HAP-1 (cell line): ENCODE data around the gene RAB3A.
A peak's percentile ranks its signal among the peaks of the same experiment; 100 is the strongest.
"Not testable (repeated sequence)": the region's sequence is repeated elsewhere in the genome, so short reads cannot be mapped to it uniquely, and the experiment has no call there.

Experiments used
- DNase-seq, 2 experiments: peaks; one replicate each; pipeline ENCODE4 v3.0.0-alpha.2; 2016 to 2020; ENCODE audit warnings: low spot score in 2 of 2
- H3K27me3 ChIP-seq: fragments of 250-450 bp; sonication (Bioruptor Pico); 2 replicates; pipeline ENCODE4 v1.5.1; 2020; ENCODE audit warnings: low read depth, mild to moderate bottlenecking, moderate library complexity
- H3K36me3 ChIP-seq: fragments of 250-450 bp; sonication (Bioruptor Pico); replicated peaks from 2 replicates; pipeline ENCODE4 v1.5.1; 2020; ENCODE audit warnings: mild to moderate bottlenecking
- H3K4me1 ChIP-seq: fragments of 250-450 bp; sonication (Bioruptor Pico); 2 replicates; pipeline ENCODE4 v1.5.1; 2020; ENCODE audit warnings: mild to moderate bottlenecking
- H3K4me3 ChIP-seq: fragments of 250-450 bp; sonication (Bioruptor Pico); 2 replicates; pipeline ENCODE4 v1.5.1; 2020; ENCODE audit warnings: mild to moderate bottlenecking, moderate library complexity
- H3K9me3 ChIP-seq: fragments of 250-450 bp; sonication (Bioruptor Pico); 2 replicates; pipeline ENCODE4 v1.5.1; 2020; ENCODE audit warnings: mild to moderate bottlenecking, moderate library complexity
- in situ Hi-C: fragments of 300-500 bp; cut with MboI; formaldehyde crosslinking; loops from 3 replicates; pipeline ENCODE4 v1.14.3; 2020; ENCODE audit warnings: low sequenced_read_pairs, inconsistent platforms, mixed read lengths

The RAB3A gene

DNA sequence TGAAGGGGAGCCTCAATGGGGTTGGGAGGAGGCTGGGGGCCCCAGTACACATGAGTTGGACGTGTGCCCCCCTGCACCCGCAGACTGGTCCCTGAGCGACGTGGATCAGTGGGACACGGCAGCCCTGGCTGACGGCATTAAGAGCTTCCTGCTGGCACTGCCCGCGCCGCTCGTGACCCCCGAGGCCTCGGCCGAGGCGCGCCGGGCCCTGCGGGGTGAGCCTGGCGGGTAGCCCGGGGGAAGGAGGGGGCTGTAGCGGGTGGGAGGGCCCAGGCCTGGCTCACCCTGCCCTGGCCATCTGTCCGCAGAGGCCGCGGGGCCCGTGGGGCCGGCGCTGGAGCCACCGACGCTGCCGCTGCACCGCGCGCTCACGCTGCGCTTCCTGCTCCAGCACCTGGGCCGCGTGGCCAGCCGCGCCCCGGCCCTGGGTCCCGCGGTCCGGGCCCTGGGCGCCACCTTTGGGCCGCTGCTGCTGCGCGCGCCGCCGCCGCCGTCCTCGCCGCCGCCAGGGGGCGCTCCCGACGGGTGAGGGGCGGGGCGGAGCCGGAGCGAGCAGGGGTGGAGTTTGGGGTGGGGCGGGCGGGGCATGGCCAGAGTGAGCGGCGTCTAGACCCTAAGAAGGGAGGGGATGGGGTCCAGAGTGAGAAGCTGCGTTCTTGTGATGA, 42.7 kb downstream of the RAB3A start:
- in situ Hi-C loops = no loop called here
- DNase-seq = peak; percentile 54 to 78
- Histone ChIP-seq H3K4me3 (peak overlapping the region; percentile 28), H3K36me3 (peaks cover 50% of the 10 kb centered on the region), H3K27me3 (no peaks in the 10 kb centered on the region), H3K4me1 (peaks cover 21% of the 10 kb centered on the region), H3K9me3 (no peaks in the 10 kb centered on the region)

DNA sequence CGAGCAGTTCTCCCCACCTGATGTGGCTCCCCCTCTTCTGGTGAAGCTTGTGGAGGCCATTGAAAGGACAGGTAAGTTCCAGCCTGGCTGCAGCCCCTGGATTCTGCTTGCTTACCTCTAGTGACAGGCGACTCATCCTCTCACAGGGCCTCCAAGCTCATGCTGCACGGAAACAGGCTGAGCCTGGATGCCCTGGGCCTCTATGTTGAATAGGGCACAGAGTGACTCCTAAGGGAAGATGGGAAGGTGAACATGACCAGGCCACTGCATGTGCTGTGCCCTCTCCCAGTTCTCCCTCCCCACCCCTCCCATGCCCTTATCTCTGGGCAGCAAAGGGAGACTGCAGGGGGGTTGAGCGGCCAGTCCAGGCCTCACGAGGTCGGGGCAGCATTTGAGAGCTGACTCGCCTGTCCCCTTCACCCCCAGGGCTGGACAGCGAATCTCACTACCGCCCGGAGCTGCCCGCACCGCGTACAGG, 43.3 kb downstream of the RAB3A start:
- H3K4me1 ChIP-seq = peaks cover 21% of the 10 kb centered on the region
- H3K4me3 ChIP-seq = peak overlapping the region; percentile 28

DNA sequence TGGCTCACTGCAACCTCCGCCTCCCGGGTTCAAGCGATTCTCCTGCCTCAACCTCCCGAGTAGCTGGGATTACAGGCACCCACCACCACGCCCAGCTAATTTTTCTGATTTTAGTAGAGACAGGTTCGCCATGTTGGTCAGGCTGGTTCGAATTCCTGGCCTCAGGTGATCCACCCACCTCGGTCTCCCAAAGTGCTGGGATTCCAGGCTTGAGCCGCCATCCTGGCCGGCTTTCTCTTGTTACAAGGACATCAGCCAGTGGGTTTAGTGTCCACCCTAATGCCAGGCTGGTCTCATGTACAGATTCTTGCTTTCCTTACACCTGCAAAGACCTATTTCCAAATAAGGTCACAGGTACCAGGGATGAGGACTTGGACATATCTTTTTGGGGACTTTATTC, 44.0 kb downstream of the RAB3A start:
- Histone ChIP-seq H3K4me1 (peaks cover 21% of the 10 kb centered on the region), H3K9me3 (no peaks in the 10 kb centered on the region), H3K27me3 (no peaks in the 10 kb centered on the region), H3K4me3 (no peak overlapping the region), H3K36me3 (peaks cover 42% of the 10 kb centered on the region)
- in situ Hi-C loops = no loop called here
- DNase-seq = no peak

More for the DNA sequence above, 43.3 kb downstream of the RAB3A start:
- Histone ChIP-seq H3K9me3 (no peaks in the 10 kb centered on the region), H3K27me3 (no peaks in the 10 kb centered on the region), H3K36me3 (peaks cover 44% of the 10 kb centered on the region)
- in situ Hi-C loops = no loop called here
- DNase-seq = no peak

DNA sequence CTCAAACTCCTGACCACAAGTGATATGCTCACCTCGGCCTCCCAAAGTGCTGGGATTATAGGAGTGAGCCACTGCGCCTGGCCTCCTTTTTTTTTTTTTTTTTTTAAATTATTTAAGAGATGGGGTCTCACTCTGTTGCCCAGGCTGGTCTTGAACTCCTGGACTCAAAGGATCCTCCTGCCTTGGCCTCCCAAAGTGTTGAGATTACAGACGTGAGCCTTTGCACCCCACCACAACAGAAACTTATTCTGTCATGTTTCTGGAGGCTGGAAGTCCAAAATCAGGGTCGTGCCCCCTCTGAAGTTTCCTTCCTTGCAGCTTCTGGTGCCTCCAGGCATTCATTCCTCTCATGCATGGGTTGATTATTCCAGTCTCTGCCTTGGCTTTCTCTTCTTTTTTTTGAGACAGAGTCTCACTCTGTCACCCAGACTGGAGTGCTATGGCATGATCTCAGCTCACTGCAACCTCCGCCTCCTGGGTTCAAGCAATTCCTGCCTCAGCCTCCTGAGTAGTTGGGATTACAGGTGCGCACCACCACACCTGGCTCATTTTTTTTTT, 44.7 kb downstream of the RAB3A start:
- Histone ChIP-seq H3K4me1 (peaks cover 21% of the 10 kb centered on the region), H3K36me3 (peaks cover 41% of the 10 kb centered on the region)
- in situ Hi-C loops, DNase-seq, H3K27me3 ChIP-seq, H3K9me3 ChIP-seq, H3K4me3 ChIP-seq: not testable (repeated sequence)

DNA sequence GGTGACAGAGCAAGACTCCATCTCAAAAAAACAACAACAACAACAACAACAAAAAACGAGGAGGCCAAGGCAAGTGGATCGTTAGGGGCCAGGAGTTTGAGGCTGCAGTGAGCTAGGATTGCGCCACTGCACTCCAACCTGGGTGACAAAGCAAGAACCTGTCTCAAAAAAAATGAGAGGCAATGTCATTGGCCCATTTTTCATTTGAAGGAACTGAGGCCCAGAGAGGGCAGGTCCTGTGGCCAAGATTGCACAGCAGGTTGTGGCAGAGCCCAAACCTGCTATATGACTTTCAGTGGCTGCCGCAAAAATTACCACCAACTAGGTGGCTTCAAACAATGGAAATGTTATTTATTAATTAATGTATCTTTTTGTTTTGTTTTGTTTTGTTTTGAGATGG, 45.4 kb downstream of the RAB3A start:
- peaks cover 21% of the 10 kb centered on the region for H3K4me1 ChIP-seq
- H3K36me3 ChIP-seq = peaks cover 34% of the 10 kb centered on the region
- in situ Hi-C loops = no loop called here
- no peaks in the 10 kb centered on the region for H3K27me3 ChIP-seq
- H3K9me3 ChIP-seq = no peaks in the 10 kb centered on the region
- no peak for DNase-seq
- H3K4me3 ChIP-seq = no peak overlapping the region

DNA sequence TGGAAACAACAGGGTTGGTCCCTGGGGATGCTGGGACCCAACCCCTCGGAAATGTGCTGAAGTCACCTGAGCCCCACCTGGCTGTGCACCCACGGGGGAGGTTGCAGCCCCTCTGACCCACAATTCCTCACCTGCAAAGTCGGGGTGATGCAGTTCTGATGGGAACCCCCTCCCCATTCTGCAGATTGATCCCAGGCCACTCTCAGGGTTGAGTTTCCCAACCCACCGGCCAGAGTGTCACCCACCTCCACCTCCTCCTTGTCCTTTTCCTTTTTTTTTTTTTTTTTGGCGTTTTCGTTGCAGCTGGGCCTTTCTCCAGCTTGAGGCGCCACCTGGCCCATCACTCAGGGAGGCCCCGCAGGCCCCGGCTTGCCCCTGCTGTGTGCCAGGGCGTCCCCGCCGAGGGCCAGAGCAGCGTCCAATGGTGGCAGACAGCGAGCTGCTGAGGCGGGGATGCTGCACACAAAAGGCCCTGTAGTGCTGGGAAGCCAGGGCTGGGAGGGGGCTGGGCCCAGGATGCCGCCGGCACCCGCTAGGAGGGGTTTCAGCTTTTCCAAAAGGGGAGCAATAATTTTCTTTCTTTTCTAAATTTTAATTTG, 46.3 kb downstream of the RAB3A start:
- H3K9me3 ChIP-seq = no peaks in the 10 kb centered on the region
- in situ Hi-C loops = no loop called here
- H3K36me3 ChIP-seq = peaks cover 25% of the 10 kb centered on the region
- peak in 1 of 2 experiments; percentile 65 for DNase-seq
- H3K4me3 ChIP-seq = no peak overlapping the region
- H3K27me3 ChIP-seq = no peaks in the 10 kb centered on the region
- H3K4me1 ChIP-seq = peaks cover 21% of the 10 kb centered on the region

DNA sequence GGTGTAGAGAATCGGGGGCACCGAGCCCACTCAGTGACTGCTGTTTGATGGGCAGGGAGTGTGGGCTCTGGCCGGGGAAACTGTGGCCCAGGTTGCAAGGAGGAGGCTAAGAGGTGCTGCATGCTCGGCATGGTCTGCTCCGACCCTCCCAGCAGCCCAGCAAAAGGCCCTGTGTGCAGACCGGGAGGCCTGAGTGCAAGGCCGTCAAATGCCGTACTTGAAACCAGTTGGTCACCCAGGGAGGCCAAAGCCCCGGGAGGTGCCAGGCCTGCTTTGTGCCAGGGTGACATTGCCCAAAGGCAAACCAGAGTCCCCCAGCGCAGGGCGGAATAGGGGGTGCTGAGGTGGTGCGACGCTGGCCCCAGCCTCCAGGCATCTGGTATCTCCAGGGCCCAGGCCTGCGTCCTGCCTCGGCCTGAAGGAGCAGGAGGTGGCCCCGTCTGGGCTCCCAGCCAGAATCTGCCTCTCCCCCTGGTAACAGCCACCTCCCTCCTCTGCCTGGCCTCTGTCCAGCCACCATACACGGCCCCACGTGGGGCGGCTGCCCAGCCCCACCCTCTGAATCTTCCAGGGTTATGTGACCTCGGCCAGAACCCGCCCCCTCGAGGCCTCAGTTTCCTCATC, 46.9 kb downstream of the RAB3A start:
- DNase-seq = peak; percentile 48 to 87
- H3K36me3 ChIP-seq = peaks cover 19% of the 10 kb centered on the region
- no peak overlapping the region for H3K4me3 ChIP-seq
- H3K9me3 ChIP-seq = no peaks in the 10 kb centered on the region
- no peaks in the 10 kb centered on the region for H3K27me3 ChIP-seq
- in situ Hi-C loops = no loop called here
- peaks cover 22% of the 10 kb centered on the region for H3K4me1 ChIP-seq

DNA sequence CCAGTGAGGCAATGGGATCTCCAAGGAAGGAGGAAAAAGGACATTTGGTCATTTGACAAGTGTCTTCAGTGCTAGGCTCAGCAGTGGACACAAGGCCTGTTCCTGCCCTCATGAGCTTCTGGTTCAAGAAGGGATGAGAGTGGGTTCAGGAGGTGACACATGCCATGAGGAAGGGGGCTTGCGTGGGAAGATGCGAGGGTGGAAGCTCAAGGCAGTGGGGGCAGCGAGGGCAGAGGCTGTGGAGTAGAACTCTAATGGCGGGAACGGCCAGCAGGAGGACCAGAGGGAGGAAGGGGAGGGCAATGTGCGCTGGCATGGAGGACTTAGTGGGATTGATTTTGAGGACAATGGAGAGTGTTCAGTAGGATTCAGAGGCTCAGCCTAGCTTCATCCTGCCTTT, 47.6 kb downstream of the RAB3A start:
- H3K27me3 ChIP-seq = no peaks in the 10 kb centered on the region
- in situ Hi-C loops = no loop called here
- DNase-seq = no peak
- H3K4me1 ChIP-seq = peaks cover 24% of the 10 kb centered on the region
- H3K4me3 ChIP-seq = no peak overlapping the region
- H3K36me3 ChIP-seq = peaks cover 14% of the 10 kb centered on the region
- H3K9me3 ChIP-seq = no peaks in the 10 kb centered on the region

DNA sequence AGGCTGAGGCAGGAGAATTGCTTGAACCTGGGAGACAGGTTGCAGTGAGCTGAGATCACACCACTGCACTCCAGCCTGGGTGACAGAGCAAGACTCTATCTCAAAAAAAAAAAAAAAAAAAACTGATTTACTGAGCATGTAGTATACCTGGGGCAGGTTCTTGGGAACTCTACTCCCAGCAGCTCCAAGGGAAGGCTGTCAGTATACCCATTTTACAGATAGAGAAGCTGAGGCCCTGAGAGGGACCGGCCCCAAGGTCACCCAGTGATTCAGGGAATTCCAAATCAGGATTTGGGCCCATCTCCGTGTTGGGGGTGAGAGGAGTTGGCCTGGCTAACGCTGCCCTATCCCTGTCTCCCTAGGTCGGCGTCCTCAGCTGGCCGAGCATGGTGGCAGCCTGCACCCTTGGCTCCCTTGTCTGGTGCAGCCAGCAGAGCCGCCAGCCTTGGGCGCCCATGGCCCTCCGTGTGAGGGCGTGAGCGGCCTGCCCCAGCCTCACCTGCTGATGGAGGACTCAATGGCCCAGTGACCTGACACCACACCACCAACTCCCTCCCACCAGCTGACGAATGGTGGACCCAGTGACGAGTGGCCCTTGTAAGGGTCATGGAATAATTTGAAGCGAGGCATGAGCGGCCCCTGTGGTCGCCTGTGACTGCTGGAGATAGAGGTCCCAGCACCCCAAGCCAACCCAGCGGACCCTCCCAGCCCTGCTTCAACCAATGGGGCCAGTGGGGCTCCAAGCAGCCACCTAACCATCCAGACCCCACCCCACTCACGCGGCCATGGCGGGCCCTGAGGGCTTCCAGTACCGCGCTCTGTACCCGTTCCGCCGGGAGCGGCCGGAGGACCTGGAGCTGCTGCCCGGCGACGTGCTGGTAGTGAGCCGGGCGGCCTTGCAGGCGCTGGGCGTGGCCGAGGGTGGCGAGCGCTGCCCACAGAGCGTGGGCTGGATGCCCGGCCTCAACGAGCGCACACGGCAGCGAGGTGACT, 48.5 kb downstream of the RAB3A start:
- H3K4me3 ChIP-seq = no peak overlapping the region
- no peaks in the 10 kb centered on the region for H3K27me3 ChIP-seq
- peaks cover 18% of the 10 kb centered on the region for H3K4me1 ChIP-seq
- H3K9me3 ChIP-seq = no peaks in the 10 kb centered on the region
- in situ Hi-C loops = no loop called here
- no peak for DNase-seq
- H3K36me3 ChIP-seq = peaks cover 9% of the 10 kb centered on the region

DNA sequence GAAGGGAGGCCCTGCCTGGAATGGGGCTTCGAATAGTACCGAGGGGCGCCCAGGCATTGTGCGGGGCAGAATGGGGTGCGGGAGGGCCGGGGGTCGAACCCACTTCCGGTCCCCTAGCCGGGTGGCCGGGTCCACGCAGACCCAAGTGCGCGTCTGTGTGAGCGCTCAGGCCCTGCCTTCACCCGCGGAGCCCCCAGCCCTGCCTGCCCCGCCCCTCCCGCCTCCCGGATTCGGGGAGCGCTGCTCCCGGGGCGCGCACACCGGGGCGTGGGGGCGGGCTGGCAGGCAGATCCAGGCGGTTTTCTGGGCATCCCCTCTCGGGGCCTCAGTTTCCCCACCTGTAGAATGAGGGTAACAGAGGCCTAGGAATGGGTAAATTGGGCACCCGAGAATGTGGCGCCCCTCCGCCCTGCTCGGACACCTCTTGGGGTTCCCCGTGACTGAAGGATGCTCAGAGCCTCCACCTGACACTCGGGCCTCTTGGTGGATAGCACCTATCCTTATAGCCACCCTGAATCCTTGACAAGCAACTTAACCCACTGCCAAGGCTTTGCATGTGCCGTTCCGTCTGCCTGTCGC, 50.2 kb downstream of the RAB3A start:
- H3K9me3 ChIP-seq = no peaks in the 10 kb centered on the region
- H3K27me3 ChIP-seq = no peaks in the 10 kb centered on the region
- H3K36me3 ChIP-seq = peaks cover 8% of the 10 kb centered on the region
- H3K4me3 ChIP-seq = peak overlapping the region; percentile 70
- in situ Hi-C loops = no loop called here
- DNase-seq = peak in 1 of 2 experiments; percentile 48
- H3K4me1 ChIP-seq = peaks cover 16% of the 10 kb centered on the region

DNA sequence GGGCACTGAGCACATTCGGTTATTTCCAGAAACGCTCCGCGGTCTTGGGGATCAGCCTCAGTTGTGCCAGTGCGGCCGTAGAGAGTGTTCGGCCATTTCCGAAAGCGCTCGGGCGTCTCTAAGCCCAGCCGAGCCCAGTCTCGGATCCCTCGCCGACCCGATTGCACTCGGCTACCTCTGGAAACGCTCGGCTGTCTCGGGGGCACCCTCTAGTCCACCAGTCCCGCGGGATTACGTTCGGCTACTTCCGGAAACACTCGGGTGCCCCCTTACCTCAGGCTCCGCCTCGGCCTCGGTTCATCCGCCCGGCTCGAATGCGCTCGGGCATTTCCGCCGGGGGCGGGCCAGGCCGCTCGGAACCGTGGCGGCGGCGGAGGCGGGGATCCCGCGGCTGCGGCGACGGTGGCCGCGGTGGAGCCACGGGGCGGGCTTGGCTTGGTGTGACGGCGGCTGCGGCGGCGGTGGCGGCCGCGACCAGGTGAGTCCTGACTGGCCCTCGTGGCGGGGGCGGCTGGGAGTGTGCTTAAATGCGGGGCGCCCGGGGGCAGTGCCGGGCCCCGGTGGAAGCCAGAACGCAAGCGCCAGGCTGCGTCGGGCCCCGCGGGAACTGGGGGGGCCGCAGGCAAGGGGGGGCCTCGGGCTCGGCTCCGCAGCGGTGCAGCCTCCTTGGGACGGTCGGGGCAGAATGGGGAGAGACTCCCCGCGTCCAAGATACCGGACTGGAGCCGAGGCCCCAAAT, 50.9 kb downstream of the RAB3A start, which contains the start of gene PIK3R2:
TSS of gene PIK3R2 (plus strand) at position 347 of the 739 bp plus-strand sequence. CDS start 2,717 bp downstream, outside the sequence.
- Histone ChIP-seq H3K4me3 (peak within 1 kb of the TSS; percentile 70), H3K27me3 (no peaks in the 10 kb centered on the region), H3K9me3 (no peaks in the 10 kb centered on the region), H3K4me1 (peaks cover 16% of the 10 kb centered on the region), H3K36me3 (peaks cover 10% of the 10 kb centered on the region)
- DNase-seq = peak; percentile 91 to 100
- in situ Hi-C loops = no loop called here

DNA sequence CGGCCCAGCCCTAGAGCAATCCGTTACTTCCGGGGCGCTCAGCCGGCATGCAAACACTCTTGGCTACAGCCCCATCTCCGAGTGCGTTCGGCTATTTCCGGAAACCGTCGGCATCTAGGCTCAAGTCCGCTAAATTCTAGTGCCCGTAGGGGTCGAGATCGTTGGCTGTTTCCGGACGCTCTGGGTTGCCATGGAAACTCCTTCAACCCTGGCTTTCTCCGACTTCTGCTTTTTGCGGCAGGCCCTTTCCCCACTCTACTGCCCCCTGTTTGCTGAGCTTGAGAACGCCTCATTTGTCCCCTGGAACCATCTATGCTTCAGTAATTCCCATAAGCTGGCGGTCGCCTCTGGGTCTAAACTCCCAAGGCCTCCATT, 51.4 kb downstream of the RAB3A start:
- peak overlapping the region; percentile 70 for H3K4me3 ChIP-seq
- H3K36me3 ChIP-seq = peaks cover 10% of the 10 kb centered on the region

More for the DNA sequence above, 51.4 kb downstream of the RAB3A start:
- Histone ChIP-seq H3K4me1 (peaks cover 15% of the 10 kb centered on the region), H3K9me3 (no peaks in the 10 kb centered on the region), H3K27me3 (no peaks in the 10 kb centered on the region)
- peak; percentile 95 to 100 for DNase-seq
- in situ Hi-C loops = no loop called here
